H1 (cell line): ENCODE data around the gene REG1A. TPM values are rescaled to one million over a fixed set of nuclear protein-coding genes. Genes with fewer than 3 reads are reported as not detected.

Source experiments
- CTCF ChIA-PET: fragments of 300-600 bp; sonication (Branson Sonifier 250); formaldehyde crosslinking; loops from one replicate; lab custom pipeline; 2021; ENCODE audit not compliant: partially characterized antibody; lab: Charles Lee
- POLR2A ChIA-PET: fragments of 300-600 bp; sonication (Branson Sonifier 250); formaldehyde crosslinking; loops from one replicate; lab custom pipeline; 2021; ENCODE audit warnings: inconsistent platforms; ENCODE audit not compliant: partially characterized antibody; lab: Charles Lee
- DNase-seq, 2 experiments: peaks; one replicate each; pipeline versions ENCODE4 v3.0.0 to v3.0.0-alpha.2; 2010 to 2022; ENCODE audit warnings: low spot score in 2 of 2, low read depth in 1 of 2, mixed read lengths in 1 of 2
- FAIRE-seq: peaks from 2 replicates; lab custom pipeline; 2011; peaks lifted over from hg19 to GRCh38; lab: Jason Lieb, UNC
- H2AFZ ChIP-seq: 2 replicates; pipeline ENCODE4 v1.8.1; 2012; ENCODE audit warnings: low read length, inconsistent platforms
- H2AK5ac ChIP-seq: 2 replicates; pipeline ENCODE4 v1.6.1; 2013; ENCODE audit warnings: low read depth, low read length
- H2BK120ac ChIP-seq: replicated peaks from 2 replicates; pipeline ENCODE3; 2013; ENCODE audit warnings: low read depth, low read length, inconsistent platforms
- H2BK12ac ChIP-seq: 2 replicates; pipeline ENCODE4 v1.6.1; 2013; ENCODE audit warnings: low read depth, low read length
- H2BK15ac ChIP-seq: 2 replicates; pipeline ENCODE4 v1.6.1; 2013; ENCODE audit warnings: low read length
- H2BK20ac ChIP-seq: 2 replicates; pipeline ENCODE4 v1.6.1; 2013; ENCODE audit warnings: low read length
- H2BK5ac ChIP-seq: 2 replicates; pipeline ENCODE4 v1.6.1; 2013; ENCODE audit warnings: low read depth, low read length
- H3K14ac ChIP-seq: 2 replicates; pipeline ENCODE4 v1.6.1; 2013; ENCODE audit warnings: inconsistent platforms; ENCODE audit not compliant: insufficient read length
- H3K18ac ChIP-seq: 2 replicates; pipeline ENCODE4 v1.6.1; 2013; ENCODE audit warnings: low read length; ENCODE audit errors: extremely low read depth
- H3K23ac ChIP-seq: 2 replicates; pipeline ENCODE4 v1.6.1; 2013; ENCODE audit warnings: inconsistent platforms; ENCODE audit not compliant: insufficient read length
- H3K23me2 ChIP-seq: 2 replicates; pipeline ENCODE4 v1.6.1; 2013; ENCODE audit warnings: low read depth, low read length
- H3K27ac ChIP-seq: 2 replicates; pipeline ENCODE4 v1.6.1; 2011; ENCODE audit warnings: low read depth, low read length, inconsistent platforms
- H3K27me3 ChIP-seq, 4 experiments: replicated peaks in 1 of 4; 1 replicate in 1 of 4; 2 replicates in 3 of 4; pipeline versions ENCODE4 v1.6.1 to v1.8.1; 2011 to 2013; ENCODE audit warnings: low read length in 3 of 4, mild to moderate bottlenecking in 3 of 4, inconsistent platforms in 2 of 4, mixed read lengths in 2 of 4, moderate library complexity in 1 of 4; ENCODE audit not compliant: control insufficient read depth in 3 of 4, insufficient read depth in 3 of 4; ENCODE audit errors: extremely low read depth in 1 of 4
- H3K36me3 ChIP-seq, 4 experiments: 2 replicates each; pipeline versions ENCODE4 v1.6.1 to v1.8.1; 2011 to 2013; ENCODE audit warnings: mild to moderate bottlenecking in 4 of 4, low read length in 3 of 4, moderate library complexity in 2 of 4, control low read depth in 1 of 4, inconsistent platforms in 1 of 4; ENCODE audit not compliant: insufficient read depth in 4 of 4, control insufficient read depth in 2 of 4
- H3K4ac ChIP-seq: replicated peaks from 2 replicates; pipeline ENCODE3; 2013; ENCODE audit warnings: low read length, low read depth, mixed read lengths, inconsistent platforms; ENCODE audit not compliant: insufficient read length
- H3K4me1 ChIP-seq, 4 experiments: replicated peaks in 1 of 4; 1 replicate in 1 of 4; 2 replicates in 3 of 4; pipeline versions ENCODE4 v1.6.1 to v1.8.1; 2011 to 2013; ENCODE audit warnings: low read length in 3 of 4, inconsistent platforms in 2 of 4, mixed read lengths in 1 of 4; ENCODE audit not compliant: insufficient read depth in 4 of 4, control insufficient read depth in 3 of 4
- H3K4me2 ChIP-seq, 2 experiments: 2 replicates each; pipeline versions ENCODE4 v1.6.1 to v1.8.1; 2011 to 2013; ENCODE audit warnings: low read depth in 2 of 2, low read length in 2 of 2, control low read depth in 1 of 2, inconsistent platforms in 1 of 2, mild to moderate bottlenecking in 1 of 2; ENCODE audit not compliant: insufficient read depth in 1 of 2
- H3K4me3 ChIP-seq, 4 experiments: fragments of 200-600, 300-600 bp in 1 of 4; sonication (generic), shearing (Covaris generic), sonication (Bioruptor Twin) in 1 of 4; 2 replicates each; pipeline versions ENCODE4 v1.5.1 to v1.8.1; 2011 to 2016; ENCODE audit warnings: low read length in 4 of 4, low read depth in 3 of 4, control low read depth in 2 of 4, inconsistent platforms in 2 of 4, mild to moderate bottlenecking in 2 of 4, mixed read lengths in 1 of 4, moderate library complexity in 1 of 4; ENCODE audit not compliant: insufficient read depth in 2 of 4; ENCODE audit errors: extremely low read depth in 1 of 4
- H3K56ac ChIP-seq: replicated peaks from 2 replicates; pipeline ENCODE3; 2013; ENCODE audit warnings: low read depth, mild to moderate bottlenecking, mixed read lengths, low read length, inconsistent platforms; ENCODE audit not compliant: insufficient read length
- H3K79me1 ChIP-seq: 2 replicates; pipeline ENCODE4 v1.6.1; 2013; ENCODE audit warnings: low read depth, low read length, control low read depth
- H3K79me2 ChIP-seq, 2 experiments: 2 replicates each; pipeline versions ENCODE4 v1.6.1 to v1.8.1; 2012 to 2013; ENCODE audit warnings: low read length in 2 of 2, mild to moderate bottlenecking in 2 of 2, inconsistent platforms in 1 of 2; ENCODE audit not compliant: insufficient read depth in 2 of 2, control insufficient read depth in 1 of 2
- H3K9ac ChIP-seq, 4 experiments: replicated peaks in 1 of 4; 1 replicate in 1 of 4; 2 replicates in 3 of 4; pipeline versions ENCODE4 v1.6.1 to v1.8.1; 2011 to 2013; ENCODE audit warnings: low read depth in 3 of 4, low read length in 3 of 4, control low read depth in 2 of 4, mild to moderate bottlenecking in 2 of 4, moderate library complexity in 2 of 4, inconsistent platforms in 1 of 4; ENCODE audit errors: extremely low read depth in 1 of 4
- H3K9me3 ChIP-seq, 2 experiments: 2 replicates each; pipeline versions ENCODE4 v1.6.1 to v1.8.1; 2012 to 2013; ENCODE audit warnings: mild to moderate bottlenecking in 2 of 2, moderate library complexity in 2 of 2, control low read depth in 1 of 2, inconsistent platforms in 1 of 2, low read depth in 1 of 2, low read length in 1 of 2, mixed read lengths in 1 of 2; ENCODE audit not compliant: insufficient read depth in 2 of 2
- H4K20me1 ChIP-seq, 2 experiments: replicated peaks in 1 of 2; 2 replicates each; pipeline versions ENCODE3 to v1.8.1; 2011 to 2013; ENCODE audit warnings: inconsistent platforms in 2 of 2, low read length in 2 of 2, mild to moderate bottlenecking in 1 of 2; ENCODE audit not compliant: insufficient read depth in 2 of 2, control insufficient read depth in 1 of 2
- H4K5ac ChIP-seq: 2 replicates; pipeline ENCODE4 v1.6.1; 2013; ENCODE audit warnings: low read length, low read depth, mixed read lengths, inconsistent platforms; ENCODE audit not compliant: insufficient read length
- H4K8ac ChIP-seq: 2 replicates; pipeline ENCODE4 v1.8.0; 2013; ENCODE audit warnings: mild to moderate bottlenecking, moderate library complexity, low read length, inconsistent platforms; ENCODE audit not compliant: insufficient read depth; ENCODE audit errors: extremely low read depth
- H4K91ac ChIP-seq: replicated peaks from 2 replicates; pipeline ENCODE3; 2013; ENCODE audit warnings: low read length, mixed read lengths, inconsistent platforms; ENCODE audit not compliant: insufficient read length
- CBX8 ChIP-seq: fragments of 300-800, 300-1000 bp; sonication (generic); IDR thresholded peaks from 2 replicates; pipeline ENCODE4 v1.7.1; 2016; ENCODE audit warnings: low read depth, low read length, borderline replicate concordance
- CHD1 ChIP-seq: IDR thresholded peaks from 2 replicates; pipeline ENCODE4 v1.6.1; 2012; ENCODE audit warnings: low read depth, low read length, improper control_type of control experiment
- EGR1 ChIP-seq: IDR thresholded peaks from 2 replicates; pipeline ENCODE4 v1.6.1; 2011; ENCODE audit warnings: low read depth, low read length, borderline replicate concordance
- EZH2 ChIP-seq: fragments of 200-600 bp; sonication (generic); IDR thresholded peaks from 2 replicates; pipeline ENCODE4 v1.7.1; 2012; ENCODE audit warnings: low read depth, mild to moderate bottlenecking, moderate library complexity, low read length, inconsistent platforms; ENCODE audit not compliant: severe bottlenecking
- GTF2F1 ChIP-seq: IDR thresholded peaks from 2 replicates; pipeline ENCODE4 v1.6.1; 2012; ENCODE audit warnings: low read depth, low read length, improper control_type of control experiment, borderline replicate concordance
- HDAC2 ChIP-seq, 2 experiments: fragments of 300-600 bp in 1 of 2; sonication (generic) in 1 of 2; IDR thresholded peaks; 2 replicates each; pipeline ENCODE4 v1.6.1; 2011 to 2012; ENCODE audit warnings: low read depth in 2 of 2, low read length in 2 of 2, mild to moderate bottlenecking in 2 of 2, moderate library complexity in 2 of 2, borderline replicate concordance in 1 of 2, inconsistent platforms in 1 of 2
- JUND ChIP-seq: IDR thresholded peaks from 2 replicates; pipeline ENCODE4 v1.6.1; 2011; ENCODE audit warnings: mild to moderate bottlenecking, improper control_type of control experiment, low read length
- SIN3A ChIP-seq, 2 experiments: IDR thresholded peaks in 1 of 2; conservative IDR thresholded peaks in 1 of 2; 2 replicates each; pipeline ENCODE4 v1.6.1; 2011 to 2012; ENCODE audit warnings: low read length in 2 of 2, improper control_type of control experiment in 1 of 2, low read depth in 1 of 2, mild to moderate bottlenecking in 1 of 2
- SP1 ChIP-seq: IDR thresholded peaks from 2 replicates; pipeline ENCODE4 v1.6.1; 2011; ENCODE audit warnings: low read depth, low read length
- TAF1 ChIP-seq: IDR thresholded peaks from 2 replicates; pipeline ENCODE4 v1.6.1; 2011; ENCODE audit warnings: mild to moderate bottlenecking, low read depth, low read length
- TEAD4 ChIP-seq: IDR thresholded peaks from 2 replicates; pipeline ENCODE4 v1.6.1; 2012; ENCODE audit warnings: low read depth, low read length, inconsistent platforms, mixed read lengths
- polyA plus RNA-seq, 7 experiments: library from polyadenylated mRNA; depleted of rRNA in 3 of 7; stranded (reverse) in 5 of 7; unstranded in 2 of 7; fragments of >200 nt in 5 of 7; fragments of 200-250 nt in 2 of 7; gene quantifications; 1 replicate in 5 of 7; 2 replicates in 1 of 7; 4 replicates in 1 of 7; pipeline versions ENCODE4 v1.2.1 to v1.2.3, GENCODE V29; 2011 to 2013; ENCODE audit warnings: missing spikeins in 2 of 7, mixed read lengths in 2 of 7
- total RNA-seq: library from RNA; stranded (reverse); fragmentation: NEBNext Ultra II Directional; extraction: Animal tissue kit (Norgen Biotek cat#: 25700); gene quantifications from 2 replicates; pipeline ENCODE4 v1.2.1, GENCODE V29; 2021

Gene REG1A
- total and polyA plus RNA-seq, 2 of the 8 experiments (the other 6 are each of a cell fraction or from before 2014, with no cell fraction given), result not detected

DNA sequence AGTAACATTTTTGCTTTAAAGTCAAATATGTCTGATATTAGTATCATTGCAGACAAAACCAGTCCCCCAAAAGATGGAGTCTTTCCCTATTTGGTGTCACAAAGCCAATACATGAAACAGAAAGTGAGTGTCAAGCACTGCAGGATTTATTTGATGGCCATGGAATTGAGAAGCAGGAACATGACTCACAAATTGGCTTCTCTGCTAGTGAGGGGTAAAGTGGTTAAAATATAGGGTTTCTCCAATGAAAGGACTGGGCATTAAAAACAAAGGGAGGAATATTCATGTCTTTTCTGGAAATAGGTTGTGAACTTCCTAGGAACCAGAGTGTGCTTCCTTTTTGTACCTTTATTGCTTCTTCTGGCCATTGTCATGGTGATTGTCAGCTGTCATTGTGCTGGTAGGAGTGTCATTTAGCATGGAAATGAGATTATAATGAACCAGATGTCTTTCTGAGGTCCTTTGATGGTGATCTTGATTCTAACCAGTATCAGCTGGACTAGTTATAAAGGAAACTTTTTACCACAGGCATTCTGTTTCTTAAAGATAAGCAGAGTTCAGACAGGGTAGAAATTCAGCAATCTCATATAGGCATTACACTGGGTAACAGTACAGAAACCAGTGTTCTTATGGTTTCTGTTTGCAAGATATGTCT is 36.6 kb upstream of the REG1A start:
- Histone ChIP-seq H3K4me3 (no peak overlapping the region), H3K14ac (no peak overlapping the region), H3K4me1 (0 out of 7 replicates have a peak, but pooled peaks cover 0 to 3% (median 1%) of the 10 kb centered on the region in 4 experiments), H3K4me2 (no peak overlapping the region), H3K9me3 (0 out of 4 replicates have a peak, but pooled peaks cover 0 to 2% of the 10 kb centered on the region in 2 experiments), H4K5ac (no peak overlapping the region), H3K23ac (no peak overlapping the region), H2BK5ac (no peak overlapping the region), H2AFZ (no peak overlapping the region), H3K23me2 (no peaks in the 10 kb centered on the region), H3K9ac (no peak overlapping the region), H2BK15ac (no peak overlapping the region), H3K27ac (no peak overlapping the region), H3K56ac (no peak overlapping the region), H2BK12ac (no peak overlapping the region), H2BK20ac (no peak overlapping the region), H3K79me1 (no peaks in the 10 kb centered on the region), H2BK120ac (no peak overlapping the region), H4K8ac (no peak overlapping the region), H3K4ac (no peak overlapping the region), H4K20me1 (no peaks in the 10 kb centered on the region), H3K27me3 (no peaks in the 10 kb centered on the region), H3K18ac (no peak overlapping the region), H3K79me2 (no peaks in the 10 kb centered on the region), H3K36me3 (no peaks in the 10 kb centered on the region), H4K91ac (no peak overlapping the region), H2AK5ac (no peak overlapping the region)
- FAIRE-seq, result no peak
- POLR2A ChIA-PET, result no interaction called here
- no peak for TF ChIP-seq SP1
- no peak for TF ChIP-seq SIN3A (conservative IDR thresholded peaks at IDR 0.05 in 1 of 2, IDR thresholded peaks at IDR 0.05 in 1 of 2; ENCODE audit: low read depth in 1 of 2, low read length in 2 of 2)
- no peak for TF ChIP-seq CHD1
- TF ChIP-seq EGR1, result no peak
- TF ChIP-seq TAF1, result no peak
- no peak for TF ChIP-seq HDAC2 (IDR thresholded peaks at IDR 0.05; ENCODE audit: borderline replicate concordance in 1 of 2, low read depth in 2 of 2, low read length in 2 of 2)
- TF ChIP-seq GTF2F1, result no peak
- no peak for TF ChIP-seq JUND
- no peak for TF ChIP-seq TEAD4
- TF ChIP-seq EZH2, result no peak
- TF ChIP-seq CBX8, result no peak
- CTCF ChIA-PET, result interaction anchor here (1.5 kb wide), 1 partner anchor 43 kb away, joined by 3 read pairs; no protein-coding TSS in a partner anchor
- no peak for DNase-seq
